ENCODE measurements around the gene PLA2G5. TPM values are rescaled to one million over a fixed set of nuclear protein-coding genes. Genes with fewer than 3 reads are reported as not detected.

The PLA2G5 gene
- total RNA-seq, 1 donor from 2014 or later: 5.5 TPM

DNA sequence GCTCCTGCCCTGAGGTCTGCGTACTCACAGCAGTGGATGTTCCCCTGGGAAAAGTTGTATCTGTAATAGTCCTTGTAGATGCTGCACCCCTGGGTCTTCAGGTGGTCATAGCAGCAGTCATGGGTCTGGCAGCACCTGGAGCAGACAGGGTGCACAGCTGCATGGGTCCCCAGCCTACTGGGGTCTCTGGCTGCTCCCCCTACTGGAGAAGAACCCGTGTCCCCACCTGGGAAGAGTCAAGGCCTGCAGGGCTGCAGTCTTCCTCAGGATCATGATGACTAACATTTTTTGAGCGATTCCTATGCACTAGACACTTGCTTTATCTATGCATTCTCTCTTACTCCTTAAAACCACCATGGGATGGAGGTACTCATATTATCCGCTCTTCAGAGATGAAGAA, 45.5 kb downstream of the PLA2G5 start:
- DNase-seq (ENCODE audit: low spot score): peak; percentile 39

DNA sequence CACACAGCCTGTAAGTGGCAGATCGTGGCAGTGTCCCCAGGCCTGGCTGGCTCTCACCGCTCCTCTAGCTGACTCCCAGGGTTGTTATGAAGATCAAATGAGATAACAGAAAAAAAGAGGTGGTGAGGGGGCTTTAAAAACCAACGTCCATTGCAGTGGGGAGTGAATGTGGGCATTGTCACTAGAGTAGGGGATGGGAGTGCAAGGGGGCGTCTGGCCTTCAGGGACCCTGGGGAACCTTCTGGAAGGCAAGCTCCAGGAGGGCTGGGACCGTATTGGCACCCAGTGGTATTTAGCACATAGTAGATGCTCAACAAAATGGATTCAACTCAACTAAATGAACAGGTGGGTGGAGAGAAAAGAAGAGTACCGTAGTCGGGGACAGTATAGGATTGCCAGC, 45.9 kb downstream of the PLA2G5 start:
- DNase-seq (ENCODE audit: low spot score): peak; percentile 53

DNA sequence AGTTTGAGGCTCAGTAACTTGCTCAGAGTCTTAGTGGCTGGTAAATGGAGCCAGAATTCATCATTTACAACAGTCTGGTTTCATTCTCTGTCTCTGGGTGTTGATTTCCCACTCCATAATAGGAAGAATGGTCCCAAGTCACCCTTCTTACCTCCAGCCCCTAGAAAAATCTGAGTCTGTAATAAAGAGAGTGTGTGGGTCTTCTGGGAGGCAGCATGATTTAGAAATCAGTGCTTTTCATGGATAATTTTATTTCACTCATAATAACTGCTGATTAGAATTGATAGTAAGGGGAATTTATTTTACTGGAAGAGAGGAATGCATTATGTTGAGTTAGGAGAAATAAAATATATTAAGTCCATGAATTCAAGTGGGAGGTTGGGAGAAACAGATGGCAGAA, 47.2 kb downstream of the PLA2G5 start:
- DNase-seq (ENCODE audit: low spot score): no peak

DNA sequence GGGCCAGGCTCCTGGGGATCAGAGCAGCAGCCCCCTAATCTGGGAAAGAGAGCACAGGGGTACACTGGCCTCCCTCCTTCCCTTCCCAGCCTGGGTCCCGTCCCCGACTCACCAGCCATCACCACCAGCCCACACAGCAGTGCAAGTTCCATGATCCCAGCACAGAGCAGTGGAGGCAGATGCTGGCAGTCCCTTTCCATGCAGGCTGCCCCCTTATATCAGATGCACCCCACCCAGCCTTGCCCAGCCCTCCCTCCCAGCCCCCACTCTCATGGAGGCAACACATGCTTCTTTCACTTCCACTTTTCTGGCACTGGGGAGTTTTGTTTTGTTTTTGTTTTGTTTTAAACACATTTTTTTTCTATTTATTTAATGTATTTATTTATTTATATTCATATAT, 49.4 kb downstream of the PLA2G5 start, which contains the start of gene PLA2G2D:
PLA2G2D (minus strand) TSS at position 190 of the 400 bp plus-strand sequence; CDS start at position 152, 38 bp downstream.
- DNase-seq (ENCODE audit: low spot score): no peak

DNA sequence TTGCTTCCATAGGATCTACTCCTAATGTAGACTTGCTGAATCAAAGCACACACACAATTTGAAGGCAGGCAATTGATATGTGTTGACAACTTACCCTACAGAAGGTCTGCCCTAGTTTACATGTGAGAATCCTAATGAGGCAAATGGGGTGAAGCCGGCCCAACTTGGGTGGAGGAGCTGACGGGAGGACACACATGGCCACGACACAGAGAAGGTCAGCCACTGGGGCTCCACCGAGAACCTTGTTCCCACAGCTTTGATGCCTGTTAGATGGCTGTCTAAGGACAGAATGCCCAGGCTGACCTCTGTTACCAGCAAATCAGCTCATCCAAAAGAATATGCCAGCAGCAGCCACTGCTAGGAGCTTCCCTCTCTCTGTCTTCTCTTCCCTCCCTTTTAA, 50.8 kb downstream of the PLA2G5 start:
- peak; percentile 60 for DNase-seq (ENCODE audit: low spot score)

DNA sequence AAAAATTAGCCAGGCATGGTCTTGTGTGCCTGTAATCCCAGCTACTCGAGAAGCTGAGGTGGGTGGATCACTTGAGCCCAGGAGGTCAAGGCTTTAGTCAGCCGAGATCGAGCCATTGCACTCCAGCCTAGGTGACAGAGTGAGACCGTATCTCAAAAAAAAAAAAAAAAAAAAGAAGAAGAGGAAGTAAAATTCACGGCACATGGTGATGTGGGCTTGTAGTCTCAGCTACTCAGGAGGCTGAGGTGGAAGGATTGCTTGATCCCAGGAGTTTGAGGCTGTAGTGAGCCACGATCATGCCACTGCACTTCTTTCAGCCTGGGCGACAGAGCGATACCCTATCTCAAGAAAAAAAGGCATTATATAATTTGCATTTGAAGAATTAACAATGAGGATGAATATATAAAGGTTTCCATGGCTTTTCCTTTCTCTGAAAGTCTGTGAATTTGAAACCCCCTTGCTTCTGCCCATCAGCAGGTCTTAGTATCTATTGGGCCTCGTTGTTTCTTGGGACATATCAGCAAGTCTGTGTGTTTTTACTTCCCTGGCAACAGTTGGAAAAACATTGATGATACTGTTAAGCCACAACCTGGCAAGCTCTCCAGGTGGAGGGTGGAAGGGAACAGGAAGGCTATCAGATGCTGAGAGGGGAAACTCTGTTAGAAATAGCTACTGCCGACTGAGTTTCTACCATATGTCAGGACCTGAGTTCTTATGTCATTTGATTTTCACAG, 53.9 kb downstream of the PLA2G5 start:
- no peak for DNase-seq (ENCODE audit: low spot score)

DNA sequence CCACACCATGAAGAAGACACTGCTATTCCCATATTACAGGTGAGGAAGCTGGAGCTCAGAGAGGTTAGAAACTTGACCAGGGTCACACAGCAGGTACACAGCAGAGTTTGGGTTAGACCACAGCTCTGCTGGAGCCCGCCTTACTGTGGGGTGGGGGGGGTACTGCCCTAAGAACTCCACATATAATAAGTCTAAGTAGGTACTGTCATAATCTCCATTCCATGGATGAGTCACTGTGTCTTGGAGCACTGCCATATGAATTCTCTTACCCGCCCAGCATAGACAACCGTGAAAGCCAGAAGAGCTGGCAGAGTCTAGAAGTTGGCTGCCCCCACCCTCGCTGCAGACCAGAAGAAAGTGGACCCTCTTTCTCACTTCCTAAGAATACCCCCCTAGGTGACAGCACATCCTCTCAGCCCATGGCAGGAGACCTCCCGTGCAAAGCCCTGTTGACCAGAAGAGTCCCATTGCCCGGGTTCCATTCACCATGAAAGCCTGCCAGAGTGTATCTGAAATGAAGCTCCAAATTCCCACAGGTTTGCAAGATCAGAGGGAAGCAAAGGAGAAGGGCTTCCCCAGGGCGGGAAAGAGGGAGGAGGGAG, 54.6 kb downstream of the PLA2G5 start:
- peak; percentile 47 for DNase-seq (ENCODE audit: low spot score)

DNA sequence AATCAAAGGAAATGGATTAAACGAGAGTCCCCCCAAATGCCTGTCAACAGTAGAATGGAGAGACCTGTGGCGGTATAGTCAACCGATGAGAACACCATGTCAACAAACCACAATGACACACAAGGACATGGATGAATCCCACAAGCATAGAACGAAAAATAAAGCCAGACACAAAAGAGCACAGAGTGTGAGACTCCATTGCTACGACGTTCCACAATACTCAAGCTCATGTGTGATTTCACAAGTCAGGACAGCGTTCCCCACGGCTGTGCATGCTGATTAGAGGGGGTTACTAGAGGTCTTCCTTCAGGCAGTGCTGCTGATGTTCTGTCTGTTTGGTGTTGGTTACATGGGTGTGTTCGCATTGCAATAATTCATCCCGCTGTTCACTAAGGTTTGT, 55.1 kb downstream of the PLA2G5 start:
- peak; percentile 22 for DNase-seq (ENCODE audit: low spot score)

DNA sequence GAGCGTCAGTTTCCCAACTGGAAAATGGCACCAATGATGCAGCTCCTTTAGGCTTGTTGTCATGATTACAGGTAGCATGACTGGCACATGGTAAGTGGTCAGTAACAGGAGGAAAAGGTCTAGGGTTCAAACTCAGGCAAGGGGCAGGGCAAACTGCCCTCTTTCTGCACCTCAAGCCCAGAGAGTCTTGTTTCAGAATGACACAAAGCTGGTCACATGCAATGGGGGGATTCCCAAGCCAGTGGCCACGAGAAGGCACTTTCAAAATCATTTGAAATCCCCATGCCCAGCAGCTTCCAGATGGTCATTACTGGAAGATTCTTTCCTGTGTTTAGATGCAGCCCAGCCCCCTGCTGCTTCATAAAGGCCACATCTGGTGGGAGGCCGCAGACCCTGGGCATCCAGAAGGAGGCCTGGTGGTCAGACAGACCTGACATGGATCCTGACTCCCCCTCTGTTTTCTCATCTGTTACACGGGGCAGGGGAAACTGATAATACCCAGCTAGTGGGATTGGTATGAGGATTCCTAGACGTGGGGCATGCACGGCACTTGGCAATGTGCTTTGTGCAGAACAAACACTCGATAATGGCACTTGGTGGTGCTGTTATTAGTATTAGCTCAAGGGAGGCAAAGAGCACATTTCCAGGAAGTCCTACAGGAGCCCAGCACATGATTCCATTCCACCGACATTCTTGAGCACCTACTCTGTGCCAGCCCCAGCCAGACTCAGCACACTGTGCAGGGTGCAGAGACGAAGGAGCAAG, 56.2 kb downstream of the PLA2G5 start:
- peak; percentile 55 for DNase-seq (ENCODE audit: low spot score)

DNA sequence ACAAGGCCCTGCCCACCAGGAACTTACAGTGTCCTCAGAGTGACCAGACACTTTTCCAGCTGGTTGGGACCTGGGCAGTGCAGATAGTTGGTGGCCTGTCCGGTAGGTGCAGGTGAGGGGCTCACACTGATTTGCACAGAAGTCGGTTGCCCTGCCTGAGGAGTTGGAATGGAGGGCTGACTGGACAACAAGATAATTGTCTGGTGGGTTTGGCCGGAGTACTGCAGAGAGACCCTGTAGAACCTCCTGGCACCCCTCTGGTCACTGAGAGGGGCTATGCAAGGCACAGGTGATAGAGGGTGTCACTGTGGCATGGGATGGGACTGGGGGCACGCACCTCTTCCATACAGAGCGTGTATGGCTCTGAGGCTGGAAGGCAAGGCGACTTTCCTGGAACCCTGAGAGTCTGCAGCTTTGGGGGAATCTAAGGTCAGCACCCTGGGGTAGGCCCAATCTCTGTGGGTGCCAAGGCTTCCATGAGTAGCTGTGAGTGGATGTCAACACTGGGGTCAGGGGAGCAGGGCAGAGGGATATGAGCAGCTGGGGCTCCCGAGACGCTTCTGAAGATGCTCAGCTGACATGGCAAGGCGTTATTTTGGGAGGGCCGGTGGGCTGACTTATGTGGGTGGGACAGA, 56.9 kb downstream of the PLA2G5 start:
- peak; percentile 74 for DNase-seq (ENCODE audit: low spot score)

DNA sequence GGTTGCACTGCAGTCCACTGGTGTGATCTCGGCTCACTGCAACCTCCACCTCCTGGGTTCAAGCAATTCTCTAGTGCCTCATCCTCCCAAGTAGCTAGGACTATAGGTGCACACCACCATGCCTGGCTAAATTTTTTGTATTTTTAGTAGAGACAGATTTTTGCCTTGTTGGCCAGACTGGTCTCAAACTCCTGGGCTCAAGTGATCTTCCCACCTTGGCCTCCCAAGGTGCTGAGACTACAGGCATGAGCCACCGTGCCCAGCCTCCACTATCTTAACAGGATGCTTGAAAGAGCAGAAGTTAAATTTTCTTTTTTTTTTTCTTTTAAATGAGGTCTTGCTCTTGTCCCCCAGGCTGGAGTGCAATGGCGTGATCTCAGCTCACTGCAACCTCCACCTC, 60.5 kb downstream of the PLA2G5 start:
- DNase-seq (ENCODE audit: low spot score): peak; percentile 9

DNA sequence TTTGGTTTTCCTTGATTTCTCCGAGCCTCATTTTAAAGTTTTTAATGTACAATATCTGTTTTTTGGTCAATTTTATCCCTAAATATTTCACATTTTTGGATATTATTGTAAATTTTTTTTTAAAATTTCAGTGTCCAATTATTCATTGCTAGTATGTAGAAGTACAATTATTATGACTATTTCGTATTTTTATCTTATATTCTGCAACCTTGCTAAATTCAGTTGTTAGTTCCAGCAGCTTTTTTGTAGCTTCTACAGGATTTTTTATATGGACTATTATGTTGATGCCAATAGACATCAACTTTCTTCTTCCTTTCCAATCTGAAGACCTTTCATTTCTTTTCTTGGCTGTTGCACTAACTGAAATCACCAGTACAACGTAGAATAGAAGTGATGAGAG, 65.0 kb downstream of the PLA2G5 start:
- no peak for DNase-seq (ENCODE audit: low spot score)

DNA sequence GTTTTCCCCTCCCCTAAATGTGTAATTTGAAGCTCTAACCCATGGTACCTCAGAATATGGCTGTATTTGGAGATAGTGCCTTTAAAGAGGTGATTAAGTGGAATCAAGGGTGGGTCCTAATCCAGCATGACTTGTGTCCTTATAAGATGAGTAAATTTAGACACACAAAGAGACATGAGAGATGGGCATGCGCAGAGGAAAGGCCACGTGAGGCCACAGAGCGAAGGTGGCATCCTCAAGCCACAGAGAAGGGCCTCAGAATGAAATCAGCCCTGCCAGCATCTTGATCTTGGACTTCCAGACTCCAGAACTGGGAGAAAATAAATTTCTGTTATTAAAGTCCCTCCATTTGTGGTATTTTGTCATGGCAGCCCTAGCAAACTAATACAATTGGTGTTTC, 66.3 kb downstream of the PLA2G5 start:
- DNase-seq (ENCODE audit: low spot score): no peak

DNA sequence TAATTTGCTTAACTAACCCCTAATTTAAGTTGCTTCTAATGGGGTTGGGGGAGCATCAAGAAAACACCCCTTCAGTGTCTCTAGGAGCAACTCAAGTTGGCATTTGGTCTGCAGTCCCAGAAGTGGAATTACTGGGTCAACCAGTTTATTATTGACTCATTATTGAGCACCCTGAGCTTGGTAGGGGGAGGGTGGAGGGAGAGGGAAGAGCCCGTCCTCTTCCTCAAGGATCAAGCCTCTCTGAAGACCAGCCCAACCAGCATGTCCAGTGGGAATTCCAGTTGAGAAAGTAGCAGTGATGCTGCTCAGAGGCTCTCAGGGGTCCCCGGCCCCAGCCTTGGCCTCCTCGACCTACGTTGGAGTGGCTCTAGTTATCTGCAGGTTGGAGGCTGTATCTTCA, 67.1 kb downstream of the PLA2G5 start:
- DNase-seq (ENCODE audit: low spot score): no peak

DNA sequence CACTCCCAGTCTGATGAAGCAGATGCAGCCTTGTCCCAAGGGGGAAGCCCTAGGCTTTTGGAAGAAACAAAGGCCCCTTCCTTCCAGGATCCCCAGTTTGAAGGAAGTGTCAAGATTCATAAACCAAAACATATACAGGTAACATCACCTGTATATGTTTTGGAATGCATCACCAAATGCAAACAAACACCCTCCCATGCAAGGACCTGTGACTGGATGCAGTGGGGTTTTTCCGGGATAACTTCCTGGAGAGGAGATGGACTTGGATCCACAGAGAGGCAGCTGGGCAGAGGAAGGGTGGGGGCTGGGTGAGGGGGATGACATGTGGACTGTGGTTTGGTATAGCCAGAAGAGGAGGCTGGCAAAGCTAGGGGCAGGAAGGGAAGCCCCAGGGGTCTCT, 67.6 kb downstream of the PLA2G5 start:
- DNase-seq (ENCODE audit: low spot score): no peak

DNA sequence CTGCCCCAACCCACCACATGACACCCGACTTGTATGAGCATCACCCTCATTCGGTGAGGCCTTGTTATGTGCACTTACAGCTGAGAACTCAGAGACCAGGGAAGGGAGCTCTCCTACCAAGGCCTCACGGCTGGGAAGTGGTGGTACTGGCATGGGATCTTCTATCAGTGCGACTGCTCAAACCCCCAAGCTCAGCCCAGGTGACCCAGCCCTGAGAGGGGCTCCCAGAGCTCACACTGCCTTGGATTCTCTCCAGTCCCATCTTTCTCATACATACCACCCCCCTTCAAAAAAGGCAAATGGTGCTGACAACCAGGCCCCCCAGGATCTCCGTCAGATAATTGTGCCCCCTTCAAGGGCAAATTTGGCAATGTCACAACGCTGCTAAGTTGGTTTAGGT, 68.4 kb downstream of the PLA2G5 start:
- DNase-seq (ENCODE audit: low spot score): no peak

DNA sequence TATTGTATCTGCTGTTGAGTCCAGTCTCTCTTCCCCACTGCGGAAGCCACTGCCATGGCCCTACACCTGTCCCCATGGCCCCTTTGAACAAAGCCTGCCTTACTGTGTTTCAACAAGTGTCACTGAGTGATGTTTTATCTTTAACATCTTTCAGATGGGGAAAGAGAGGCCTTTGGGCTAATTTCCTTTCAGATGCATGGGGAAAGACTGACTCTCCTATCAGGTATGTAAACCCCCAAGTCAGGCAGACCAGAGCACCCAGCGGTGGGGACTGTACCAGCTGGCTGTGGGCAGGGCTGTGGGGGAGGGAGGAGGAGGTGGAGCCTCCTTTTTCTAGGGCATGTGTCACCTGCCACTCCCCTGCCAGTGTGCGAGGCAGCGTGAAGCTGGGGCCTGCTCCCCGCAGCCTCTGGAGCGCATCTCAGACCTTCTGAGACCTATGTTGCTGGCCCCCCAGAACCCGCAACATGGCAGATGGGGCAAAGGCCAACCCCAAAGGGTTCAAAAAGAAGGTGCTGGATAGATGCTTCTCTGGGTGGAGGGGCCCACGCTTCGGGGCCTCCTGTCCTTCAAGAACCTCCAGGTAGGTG, 69.1 kb downstream of the PLA2G5 start, which contains the start of gene PLA2G2F:
PLA2G2F (plus strand) TSS at position 363 of the 590 bp plus-strand sequence; CDS start at position 468, 105 bp downstream.
- no peak for DNase-seq (ENCODE audit: low spot score)

DNA sequence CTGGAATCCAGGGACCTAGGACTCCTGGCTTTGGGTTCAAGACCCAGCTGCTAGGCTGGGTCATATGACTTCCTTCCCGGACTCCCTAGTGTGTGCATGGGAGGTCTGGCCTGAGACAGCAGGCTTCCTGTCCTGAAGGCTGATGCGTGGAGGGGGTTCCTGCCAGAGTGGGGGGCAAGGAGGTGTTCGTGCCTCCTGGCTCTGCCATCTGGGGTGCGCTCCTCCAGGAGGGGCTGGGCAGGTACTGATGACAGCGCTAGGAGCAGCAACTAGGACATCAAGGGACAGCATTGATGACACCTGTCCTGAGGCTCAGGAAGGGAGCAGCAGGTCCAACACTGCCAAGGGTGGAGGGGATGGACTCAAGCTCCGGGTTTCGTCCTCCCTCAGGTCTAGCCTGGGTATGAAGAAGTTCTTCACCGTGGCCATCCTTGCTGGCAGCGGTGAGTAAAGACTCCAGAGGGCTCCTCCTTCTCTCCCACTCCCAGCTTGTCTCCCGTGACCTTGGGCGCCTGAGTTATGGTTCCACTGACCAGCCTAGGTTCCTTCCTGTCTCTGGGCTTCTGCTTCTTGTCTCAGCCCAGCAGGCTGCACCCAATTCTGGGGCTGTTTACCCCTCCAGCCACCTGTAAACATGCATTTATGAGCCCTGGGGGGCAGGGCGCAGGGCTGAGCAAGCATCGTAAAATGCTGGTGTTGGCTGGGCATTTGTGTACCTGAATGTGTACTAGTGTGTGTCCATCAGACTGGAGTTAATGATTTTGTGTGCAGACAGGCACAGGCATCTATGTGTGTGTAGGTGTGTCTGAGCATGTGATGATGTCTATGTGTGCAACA, 70.0 kb downstream of the PLA2G5 start:
- DNase-seq (ENCODE audit: low spot score): no peak

DNA sequence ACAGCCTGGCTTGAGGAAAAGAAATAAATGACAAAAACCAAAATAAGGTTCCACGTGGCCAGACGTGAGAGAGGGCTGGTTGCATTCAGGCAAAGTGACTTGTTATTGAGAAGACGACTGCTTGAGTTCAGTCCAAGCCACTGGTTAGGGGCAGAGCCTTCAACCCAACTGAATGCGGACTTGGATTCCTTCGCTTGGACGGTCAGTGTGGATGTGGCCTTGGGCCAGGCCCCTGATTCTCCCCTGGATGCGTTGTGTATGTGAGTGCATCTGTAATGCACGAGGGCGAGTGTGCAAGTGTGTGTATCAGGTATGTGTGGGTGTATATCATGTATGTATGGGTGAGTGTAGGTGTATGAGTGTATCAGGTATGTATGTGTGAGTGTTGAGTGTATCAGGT, 71.0 kb downstream of the PLA2G5 start:
- DNase-seq (ENCODE audit: low spot score): no peak

DNA sequence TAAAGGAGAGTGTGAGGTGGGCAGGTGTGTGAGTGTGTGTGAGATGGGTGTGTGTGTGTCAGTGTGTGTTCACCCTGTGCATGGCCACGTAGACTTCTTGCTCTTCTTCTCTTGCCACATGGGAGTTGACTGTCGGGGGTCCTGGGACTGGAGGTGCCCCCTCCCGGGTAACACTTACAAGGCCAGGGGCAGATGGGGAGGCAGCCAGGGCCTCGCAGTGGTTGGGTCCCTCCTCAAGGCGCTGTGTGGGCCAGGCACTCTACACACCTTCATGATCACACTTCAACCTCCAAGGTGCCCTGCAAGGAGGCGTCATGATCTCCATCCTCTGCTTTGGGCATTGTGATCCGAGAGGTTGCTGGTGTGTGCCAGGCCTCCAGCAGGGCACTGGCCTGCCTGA, 71.5 kb downstream of the PLA2G5 start:
- DNase-seq (ENCODE audit: low spot score): no peak
